Suprapubic skin (tissue), 4 donors: ENCODE measurements around the gene KAT2B. TPM values are rescaled to one million over a fixed set of nuclear protein-coding genes. Genes with fewer than 3 reads are reported as not detected.
A peak's percentile ranks its signal among the peaks of the same experiment; 100 is the strongest.

Experiments
- DNase-seq, 2 donors: peaks; one replicate each; pipeline ENCODE4 v3.0.0-alpha.2; 2019; ENCODE audit warnings: low spot score in 2 of 2
- H3K27ac ChIP-seq: fragments of 200-600 bp; sonication (generic); one replicate; pipeline ENCODE4 v1.5.1; 2019
- H3K27me3 ChIP-seq: fragments of 200-600 bp; sonication (generic); one replicate; pipeline ENCODE4 v1.5.1; 2019
- H3K36me3 ChIP-seq: fragments of 200-600 bp; sonication (generic); one replicate; pipeline ENCODE4 v1.5.1; 2019
- H3K4me1 ChIP-seq: fragments of 200-600 bp; sonication (generic); one replicate; pipeline ENCODE4 v1.5.1; 2019
- H3K4me3 ChIP-seq: fragments of 200-600 bp; sonication (generic); one replicate; pipeline ENCODE4 v1.5.1; 2019; ENCODE audit warnings: mild to moderate bottlenecking
- H3K9me3 ChIP-seq: fragments of 200-600 bp; sonication (generic); one replicate; pipeline ENCODE4 v1.5.1; 2019
- CTCF ChIP-seq, 2 donors: fragments of 200-600 bp in 1 of 2; fragments of 450-650 bp in 1 of 2; sonication (generic) in 1 of 2; IDR thresholded peaks; one replicate each; pipeline ENCODE4 v1.5.1; 2016 to 2019; ENCODE audit warnings: antibody characterized with exemption in 2 of 2, mild to moderate bottlenecking in 1 of 2, moderate library complexity in 1 of 2
- EP300 ChIP-seq: sonication (generic); formaldehyde crosslinking; IDR thresholded peaks from one replicate; pipeline ENCODE4 v1.6.1; 2017; ENCODE audit warnings: antibody characterized with exemption
- POLR2A ChIP-seq, 2 donors: fragments of 450-650 bp; IDR thresholded peaks; one replicate each; pipeline ENCODE4 v1.6.1; 2017; ENCODE audit warnings: antibody characterized with exemption in 2 of 2, mild to moderate bottlenecking in 2 of 2, moderate library complexity in 2 of 2
- POLR2AphosphoS5 ChIP-seq, 3 donors: sonication (generic); formaldehyde crosslinking; IDR thresholded peaks; one replicate each; pipeline ENCODE4 v1.6.1; 2017; ENCODE audit warnings: antibody characterized with exemption in 3 of 3
- WGBS: methylation state at CpG from one replicate; pipeline ENCODE4 v1.1.5; 2018; 5-methylcytosine and 5-hydroxymethylcytosine counted together
- total RNA-seq, 4 donors: library from RNA; depleted of rRNA; stranded (reverse); fragments of >200 nt; gene quantifications; one replicate each; pipeline ENCODE4 v1.1.0, GENCODE V29; 2016

KAT2B gene
- total RNA-seq, 4 donors from 2014 or later = 35.7 to 63.7 (median 40.2) TPM

GRCh38 chr3:20068512-20069177, 28.4 kb downstream of the KAT2B start:
- Histone ChIP-seq H3K36me3 (no peaks in the 10 kb centered on the region), H3K4me3 (no peak overlapping the region), H3K27ac (no peak overlapping the region), H3K27me3 (no peaks in the 10 kb centered on the region), H3K9me3 (no peaks in the 10 kb centered on the region), H3K4me1 (peaks cover 53% of the 10 kb centered on the region)
- TF ChIP-seq EP300 (no peak), POLR2A (IDR thresholded peaks at IDR 0.05) (no peak), POLR2AphosphoS5 (IDR thresholded peaks at IDR 0.05) (no peak), CTCF (IDR thresholded peaks at IDR 0.05) (no peak)
- no peak for DNase-seq
- 71% methylated on average over 3 of the region's 3 CpGs for WGBS

DNA sequence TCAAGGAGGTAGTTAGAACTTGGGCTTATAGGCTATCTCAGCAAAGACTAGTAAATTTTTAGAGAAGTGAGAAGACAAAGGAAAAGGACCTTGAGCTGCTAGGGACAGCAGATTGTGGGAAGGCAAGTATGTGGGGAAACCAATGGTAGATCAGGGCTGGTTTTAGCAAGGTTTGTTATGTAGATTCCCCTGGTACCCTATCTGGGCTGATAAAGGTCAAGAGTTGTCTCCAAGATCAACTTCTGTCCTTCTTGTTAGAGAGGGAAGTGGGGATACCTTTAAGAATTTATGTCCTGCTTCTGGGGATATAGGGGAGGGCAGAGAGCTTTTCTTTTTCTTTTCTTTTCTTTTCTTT, 28.9 kb downstream of the KAT2B start:
- H3K27me3 ChIP-seq = no peaks in the 10 kb centered on the region
- H3K4me1 ChIP-seq = peaks cover 52% of the 10 kb centered on the region
- no peak for DNase-seq
- TF ChIP-seq POLR2A (IDR thresholded peaks at IDR 0.05) (no peak), POLR2AphosphoS5 (IDR thresholded peaks at IDR 0.05) (no peak), EP300 (no peak), CTCF (IDR thresholded peaks at IDR 0.05) (no peak)
- H3K4me3 ChIP-seq = no peak overlapping the region
- H3K9me3 ChIP-seq = no peaks in the 10 kb centered on the region
- H3K36me3 ChIP-seq = no peaks in the 10 kb centered on the region
- H3K27ac ChIP-seq = no peak overlapping the region

DNA sequence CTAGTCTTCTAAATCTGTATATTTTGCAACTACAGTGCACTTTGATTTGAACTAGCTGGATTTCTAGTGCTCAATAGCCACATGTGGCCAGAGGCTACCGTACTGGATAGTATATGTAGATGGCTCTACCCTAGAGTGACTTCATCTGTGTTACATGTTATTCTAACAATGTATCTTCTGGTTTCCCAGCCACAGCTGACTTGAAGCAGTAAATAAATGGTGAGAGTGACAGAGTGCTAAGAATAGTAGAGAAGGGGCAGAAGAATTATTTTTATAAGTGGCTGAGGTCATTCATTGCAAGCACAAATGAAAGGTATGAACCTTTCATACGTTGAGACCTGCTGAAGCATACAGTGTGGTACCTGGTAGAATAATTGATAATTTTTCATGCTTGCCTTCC, 30.9 kb downstream of the KAT2B start:
- H3K4me3 ChIP-seq = no peak overlapping the region
- H3K9me3 ChIP-seq = no peaks in the 10 kb centered on the region
- H3K36me3 ChIP-seq = no peaks in the 10 kb centered on the region
- H3K4me1 ChIP-seq = peaks cover 39% of the 10 kb centered on the region
- no peak overlapping the region for H3K27ac ChIP-seq
- H3K27me3 ChIP-seq = no peaks in the 10 kb centered on the region
- WGBS = 88% methylated on average over 2 of the region's 2 CpGs
- no peak for TF ChIP-seq POLR2A (IDR thresholded peaks at IDR 0.05)
- no peak for TF ChIP-seq EP300
- TF ChIP-seq POLR2AphosphoS5 (IDR thresholded peaks at IDR 0.05) = no peak
- no peak for DNase-seq

DNA sequence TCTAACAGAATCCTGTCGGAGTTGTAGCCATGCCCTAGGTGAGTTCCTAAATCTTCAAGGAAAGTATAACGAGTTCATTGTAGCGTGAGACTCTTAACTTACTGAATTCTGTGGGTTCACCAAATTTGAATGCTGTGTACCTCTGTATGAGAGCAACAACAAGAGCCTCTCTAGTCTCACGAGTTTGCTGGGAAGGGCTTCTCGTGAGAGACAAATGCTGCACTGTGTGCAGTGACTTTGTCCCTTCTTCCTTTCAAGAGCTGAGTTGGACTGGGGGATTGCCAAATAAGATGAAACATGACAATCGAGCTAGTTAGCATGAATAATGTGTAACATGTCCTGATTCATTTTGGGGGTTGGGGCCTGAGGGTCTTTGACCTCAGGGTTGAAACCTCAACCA, 32.2 kb downstream of the KAT2B start:
- Histone ChIP-seq H3K27ac (peak overlapping the region; percentile 19), H3K36me3 (no peaks in the 10 kb centered on the region), H3K4me1 (peaks cover 27% of the 10 kb centered on the region), H3K9me3 (no peaks in the 10 kb centered on the region), H3K4me3 (no peak overlapping the region), H3K27me3 (no peaks in the 10 kb centered on the region)
- WGBS = 75% methylated on average over 6 of the region's 6 CpGs
- DNase-seq = no peak
- TF ChIP-seq CTCF (IDR thresholded peaks at IDR 0.05) (no peak), EP300 (no peak), POLR2AphosphoS5 (IDR thresholded peaks at IDR 0.05) (no peak), POLR2A (IDR thresholded peaks at IDR 0.05) (no peak)

DNA sequence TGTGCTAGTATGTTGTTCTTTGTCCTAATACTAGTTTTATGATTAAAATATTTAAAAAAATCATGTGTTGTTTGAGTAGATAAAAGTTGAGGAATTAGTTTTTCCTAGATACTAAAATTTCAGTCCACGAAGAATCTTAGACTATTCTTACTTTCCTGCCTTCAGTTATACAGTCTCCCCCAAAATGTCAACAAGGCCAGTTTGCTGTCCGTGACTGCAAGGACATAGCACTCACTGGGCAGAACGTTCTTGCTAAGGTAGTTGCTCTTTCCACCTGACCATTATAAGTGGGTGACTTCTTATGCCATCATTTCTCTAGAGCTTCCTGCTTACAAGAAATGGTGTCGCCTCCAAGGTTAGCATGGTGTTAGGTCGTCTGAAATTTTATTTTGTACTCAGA, 32.8 kb downstream of the KAT2B start:
- H3K9me3 ChIP-seq = no peaks in the 10 kb centered on the region
- H3K27me3 ChIP-seq = no peaks in the 10 kb centered on the region
- H3K4me1 ChIP-seq = peaks cover 20% of the 10 kb centered on the region
- 83% methylated on average over 5 of the region's 5 CpGs for WGBS
- peak overlapping the region; percentile 19 for H3K27ac ChIP-seq
- DNase-seq = no peak
- H3K36me3 ChIP-seq = no peaks in the 10 kb centered on the region
- no peak overlapping the region for H3K4me3 ChIP-seq
- TF ChIP-seq CTCF (IDR thresholded peaks at IDR 0.05) (no peak), POLR2A (IDR thresholded peaks at IDR 0.05) (no peak), EP300 (no peak), POLR2AphosphoS5 (IDR thresholded peaks at IDR 0.05) (no peak)

DNA sequence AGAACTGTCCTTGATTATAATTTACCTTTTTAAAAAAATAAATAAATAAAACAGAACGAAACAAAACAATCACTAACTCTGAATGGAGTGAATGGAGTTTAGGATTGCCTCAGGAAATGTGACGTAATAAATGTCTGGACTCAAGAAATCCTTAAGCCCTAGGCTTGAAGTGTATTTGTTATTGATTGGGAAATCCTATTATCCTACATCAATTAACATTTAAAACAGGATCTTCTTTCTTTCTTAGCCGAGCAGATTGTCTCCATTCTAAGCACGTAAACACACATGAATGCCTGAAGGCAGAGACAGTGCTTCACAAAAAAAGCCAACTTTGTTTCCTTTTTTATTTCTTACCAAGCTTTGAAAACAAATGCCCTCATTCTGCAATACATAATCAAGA, 33.4 kb downstream of the KAT2B start:
- H3K4me1 ChIP-seq = peaks cover 14% of the 10 kb centered on the region
- 65% methylated on average over 4 of the region's 4 CpGs for WGBS
- H3K36me3 ChIP-seq = no peaks in the 10 kb centered on the region
- no peaks in the 10 kb centered on the region for H3K27me3 ChIP-seq
- no peak overlapping the region for H3K4me3 ChIP-seq
- H3K9me3 ChIP-seq = no peaks in the 10 kb centered on the region
- DNase-seq = no peak
- no peak for TF ChIP-seq CTCF (IDR thresholded peaks at IDR 0.05)
- no peak for TF ChIP-seq POLR2A (IDR thresholded peaks at IDR 0.05)
- no peak for TF ChIP-seq POLR2AphosphoS5 (IDR thresholded peaks at IDR 0.05)
- no peak for TF ChIP-seq EP300
- H3K27ac ChIP-seq = no peak overlapping the region
